ENCODE measurements around the gene BIVM.

GRCh38 chr13:102771298-102772041 is 27.4 kb upstream of the BIVM start:
- TF ChIP-seq CTCF (conservative IDR thresholded peaks at IDR 0.05), result no peak
- TF ChIP-seq ZFX (IDR thresholded peaks at IDR 0.05), result no peak
